HepG2 (cell line): Measurements from ENCODE around the gene LOXL3. TPM values are rescaled to one million over a fixed set of nuclear protein-coding genes. Genes with fewer than 3 reads are reported as not detected.
A peak's percentile ranks its signal among the peaks of the same experiment; 100 is the strongest.

Experiments used
- ATAC-seq: fragments of 200-7000 bp; cut with Tn5 transposase; 3 replicates; pipeline ENCODE4 v1.9.1; 2020; ENCODE audit warnings: mild to moderate bottlenecking, moderate library complexity
- BruUV-seq: library from RNA; stranded (reverse); fragments of 400-500 nt; replicated peaks from 2 replicates; lab custom pipeline; 2021; lab: Mats Ljungman, UMichigan
- CTCF ChIA-PET: fragments of 300-600 bp; formaldehyde crosslinking; extraction: SDS; loops from one replicate; lab custom pipeline; 2021; ENCODE audit warnings: low total read pairs, inconsistent platforms, low intra/inter-chr PET ratio; lab: Yijun Ruan, JAX
- POLR2A ChIA-PET: fragments of 350-600 bp; sonication (Branson Sonifier 250); formaldehyde crosslinking; loops from one replicate; lab custom pipeline; 2020; ENCODE audit warnings: antibody characterized with exemption, inconsistent platforms; lab: Yijun Ruan, JAX
- DNase-seq: peaks from one replicate; pipeline ENCODE4 v3.0.0-alpha.2; 2015; ENCODE audit warnings: low spot score
- FAIRE-seq: peaks from 3 replicates; lab custom pipeline; 2011; peaks lifted over from hg19 to GRCh38; lab: Jason Lieb, UNC
- H2AFZ ChIP-seq: one replicate; pipeline ENCODE4 v1.6.1; 2011; ENCODE audit warnings: low read length, inconsistent platforms
- H3K27ac ChIP-seq: fragments of 300-600 bp; 3 replicates; pipeline ENCODE4 v1.8.0; 2011; ENCODE audit warnings: mixed run types, mild to moderate bottlenecking, mixed read lengths, low read length, inconsistent platforms; ENCODE audit not compliant: insufficient read depth; ENCODE audit errors: extremely low read length
- H3K27me3 ChIP-seq, 2 experiments: fragments of 200-600 bp in 1 of 2; 2 replicates in 1 of 2; 3 replicates in 1 of 2; pipeline versions ENCODE4 v1.6.0 to v1.8.0; 2011; ENCODE audit warnings: low read length in 2 of 2, mild to moderate bottlenecking in 2 of 2, moderate library complexity in 2 of 2, inconsistent platforms in 1 of 2; ENCODE audit not compliant: insufficient read depth in 2 of 2, control insufficient read depth in 1 of 2
- H3K36me3 ChIP-seq, 2 experiments: fragments of 200-600 bp in 1 of 2; replicated peaks in 1 of 2; 2 replicates in 1 of 2; 3 replicates in 1 of 2; pipeline versions ENCODE4 v1.5.1 to v1.8.0; 2011; ENCODE audit warnings: low read length in 2 of 2, inconsistent platforms in 1 of 2; ENCODE audit not compliant: insufficient read depth in 2 of 2, control insufficient read depth in 1 of 2
- H3K4me1 ChIP-seq: 2 replicates; pipeline ENCODE4 v1.5.1; 2012; ENCODE audit warnings: low read length, inconsistent platforms; ENCODE audit not compliant: insufficient read depth
- H3K4me2 ChIP-seq: 2 replicates; pipeline ENCODE4 v1.6.0; 2011; ENCODE audit warnings: low read depth, low read length, inconsistent platforms
- H3K4me3 ChIP-seq, 3 experiments: fragments of 200-600 bp in 1 of 3; sonication (generic), shearing (Covaris generic) in 1 of 3; replicated peaks in 1 of 3; 2 replicates each; pipeline ENCODE4 v1.5.1; 2011 to 2016; ENCODE audit warnings: low read length in 3 of 3, inconsistent platforms in 2 of 3, low read depth in 2 of 3, mild to moderate bottlenecking in 2 of 3, control low read depth in 1 of 3, mixed read lengths in 1 of 3; ENCODE audit not compliant: insufficient read depth in 1 of 3
- H3K79me2 ChIP-seq: one replicate; pipeline ENCODE4 v1.6.1; 2011; ENCODE audit warnings: low read length, inconsistent platforms; ENCODE audit not compliant: insufficient read depth
- H3K9ac ChIP-seq: 2 replicates; pipeline ENCODE4 v1.6.0; 2011; ENCODE audit warnings: mild to moderate bottlenecking, low read depth, low read length, inconsistent platforms; ENCODE audit not compliant: insufficient read depth
- H3K9me3 ChIP-seq: 2 replicates; pipeline ENCODE4 v1.5.1; 2012; ENCODE audit warnings: mild to moderate bottlenecking, low read length
- H4K20me1 ChIP-seq: 2 replicates; pipeline ENCODE4 v1.6.0; 2011; ENCODE audit warnings: inconsistent platforms, mild to moderate bottlenecking, low read length, moderate library complexity; ENCODE audit not compliant: insufficient read depth
- LCORL ChIP-seq, 2 experiments: fragments of 450-650 bp in 1 of 2; sonication (generic) in 1 of 2; formaldehyde crosslinking in 1 of 2; IDR thresholded peaks; 2 replicates each; pipeline versions ENCODE4 v1.5.0 to v1.6.1; 2017 to 2020; ENCODE audit warnings: antibody characterized with exemption in 1 of 2, missing genetic modification reagents in 1 of 2
- STAG1 ChIP-seq: sonication (generic); formaldehyde crosslinking; IDR thresholded peaks from 2 replicates; pipeline ENCODE4 v1.4.0; 2020; ENCODE audit warnings: missing genetic modification reagents
- ZNF83 ChIP-seq: sonication (generic); formaldehyde crosslinking; IDR thresholded peaks from 2 replicates; pipeline ENCODE4 v1.4.0; 2020; ENCODE audit warnings: missing genetic modification reagents, mild to moderate bottlenecking, borderline replicate concordance
- WGBS: methylation state at CpG from one replicate; pipeline ENCODE4 v1.1.6; 2017; ENCODE audit warnings: low lambda C conversion rate; 5-methylcytosine and 5-hydroxymethylcytosine counted together
- in situ Hi-C: cut with HindIII; loops from 2 replicates; pipeline ENCODE4 v1.10.0; 2017; ENCODE audit warnings: low pct_unique_long_range_greater_than_20kb; ENCODE audit not compliant: extremely low pct_ligation_motif_present
- intact Hi-C: fragments of 100-400 bp; cut with micrococcal nuclease; formaldehyde crosslinking; loops from one replicate; pipeline ENCODE4 v1.10.0; 2022; ENCODE audit not compliant: unreplicated experiment
- polyA plus RNA-seq, 8 experiments: library from polyadenylated mRNA; depleted of rRNA in 3 of 8; stranded (reverse) in 7 of 8; unstranded in 1 of 8; fragments of >200 nt; fragmentation: Illumina TruSeq in 4 of 8; extraction: Trizol in 4 of 8; gene quantifications; 2 replicates each; pipeline versions ENCODE4 v1.2.1 to v1.2.3, GENCODE V29; 2011 to 2016; ENCODE audit warnings: low read depth in 4 of 8, missing spikeins in 1 of 8, mixed read lengths in 1 of 8; ENCODE audit not compliant: insufficient read depth in 1 of 8
- total RNA-seq, 5 experiments: library from RNA; depleted of rRNA; stranded (reverse); fragments of >200 nt; fragmentation: Illumina TruSeq; extraction: Trizol; gene quantifications; 2 replicates each; pipeline ENCODE4 v1.2.3, GENCODE V29; 2016; ENCODE audit warnings: low read depth in 1 of 5
- TF ChIP-seq, protein P1 (sequence below): sonication (generic); formaldehyde crosslinking; IDR thresholded peaks from 2 replicates; pipeline ENCODE4 v1.5.0; 2020; ENCODE audit warnings: mild to moderate bottlenecking, missing genetic modification reagents, moderate library complexity

LOXL3 gene
- total and polyA plus RNA-seq, 2 of the 13 experiments (the other 11 are each of a cell fraction or from before 2014, with no cell fraction given), result 0.55 to 6.5 TPM

GRCh38 chr2:74585406-74586185 lies 31.9 kb upstream of the LOXL3 start:
- no peak for DNase-seq
- TF ChIP-seq, protein P1, sequence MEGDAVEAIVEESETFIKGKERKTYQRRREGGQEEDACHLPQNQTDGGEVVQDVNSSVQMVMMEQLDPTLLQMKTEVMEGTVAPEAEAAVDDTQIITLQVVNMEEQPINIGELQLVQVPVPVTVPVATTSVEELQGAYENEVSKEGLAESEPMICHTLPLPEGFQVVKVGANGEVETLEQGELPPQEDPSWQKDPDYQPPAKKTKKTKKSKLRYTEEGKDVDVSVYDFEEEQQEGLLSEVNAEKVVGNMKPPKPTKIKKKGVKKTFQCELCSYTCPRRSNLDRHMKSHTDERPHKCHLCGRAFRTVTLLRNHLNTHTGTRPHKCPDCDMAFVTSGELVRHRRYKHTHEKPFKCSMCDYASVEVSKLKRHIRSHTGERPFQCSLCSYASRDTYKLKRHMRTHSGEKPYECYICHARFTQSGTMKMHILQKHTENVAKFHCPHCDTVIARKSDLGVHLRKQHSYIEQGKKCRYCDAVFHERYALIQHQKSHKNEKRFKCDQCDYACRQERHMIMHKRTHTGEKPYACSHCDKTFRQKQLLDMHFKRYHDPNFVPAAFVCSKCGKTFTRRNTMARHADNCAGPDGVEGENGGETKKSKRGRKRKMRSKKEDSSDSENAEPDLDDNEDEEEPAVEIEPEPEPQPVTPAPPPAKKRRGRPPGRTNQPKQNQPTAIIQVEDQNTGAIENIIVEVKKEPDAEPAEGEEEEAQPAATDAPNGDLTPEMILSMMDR (CRISPR knock-in tag), result peak; percentile 25
- TF ChIP-seq ZNF83, result no peak
- peak; percentile 38; the same call in 1 of the 2 replicates for TF ChIP-seq LCORL (IDR thresholded peaks at IDR 0.05)
- TF ChIP-seq LCORL (CRISPR knock-in tag; IDR thresholded peaks at IDR 0.05), result no peak
- TF ChIP-seq STAG1 (CRISPR knock-in tag), result 0 out of 2 replicates have a peak, but pooled peaks have one; percentile 17
- H3K9ac ChIP-seq, result no peak overlapping the region
- peak overlapping the region; percentile 42 for H3K4me2 ChIP-seq
- H2AFZ ChIP-seq, result no peak overlapping the region
- peaks cover 0 to 4% of the 10 kb centered on the region in 2 experiments; a peak in 2 of 5 replicates for H3K27me3 ChIP-seq
- FAIRE-seq, result no peak
- peaks cover 20% of the 10 kb centered on the region for H3K4me1 ChIP-seq
- ATAC-seq, result no peak
- ChIA-PET POLR2A (no interaction called here), CTCF (no interaction called here)
- no TSS peak for BruUV-seq
- no peak overlapping the region for H3K4me3 ChIP-seq
- no peaks in the 10 kb centered on the region for H3K9me3 ChIP-seq
- H3K79me2 ChIP-seq, result no peaks in the 10 kb centered on the region
- intact Hi-C loops (loop anchor here (2.0 to 5.0 kb wide), 3 partner anchors 79 to 333 kb away; partner anchors contain the start of gene PCGF1), in situ Hi-C loops (no loop called here)
- H3K27ac ChIP-seq, result no peak overlapping the region
- no peaks in the 10 kb centered on the region for H3K36me3 ChIP-seq
- 18% methylated on average over 4 of the region's 4 CpGs for WGBS
- no peaks in the 10 kb centered on the region for H4K20me1 ChIP-seq
